Left lobe of liver (tissue), 2 donors: ENCODE data around the gene MGST1. TPM values are rescaled to one million over a fixed set of nuclear protein-coding genes. Genes with fewer than 3 reads are reported as not detected.

Experiments
- ATAC-seq: fragments of 200-7000 bp; cut with Tn5 transposase; one replicate; pipeline ENCODE4 v1.9.1; 2020; ENCODE audit warnings: mild to moderate bottlenecking, moderate library complexity
- DNase-seq: peaks from one replicate; pipeline ENCODE4 v3.0.0-alpha.2; 2020; ENCODE audit warnings: low spot score
- total RNA-seq: library from RNA; stranded (reverse); gene quantifications from one replicate; pipeline ENCODE4 v1.2.1, GENCODE V29; 2021
- donor health status: DM: no; HTN: no; CAD: no; lungs with moderate emphysema.
- donor health status: DM: no; HTN: yes; CAD: no.

The MGST1 gene
- total RNA-seq = 1,460 TPM

GRCh38 chr12:16347391-16348298 lies at the start of gene MGST1:
Gene MGST1 (plus strand): TSS chr12:16347645. CDS start chr12:16354253, 6,608 bp downstream.
- DNase-seq (peak; percentile 94), ATAC-seq (peak; percentile 86)

GRCh38 chr12:16299403-16299802 lies 48.0 kb upstream of the MGST1 start:
- DNase-seq (no peak), ATAC-seq (no peak)

- DNase-seq (no peak), ATAC-seq (no peak)
Observed at GRCh38 chr12:16300122-16300521, 47.3 kb upstream of the MGST1 start.

GRCh38 chr12:16300736-16301135 lies 46.7 kb upstream of the MGST1 start:
- no peak for DNase-seq
- no peak for ATAC-seq

- no peak for ATAC-seq
- DNase-seq = no peak
Observed at GRCh38 chr12:16303939-16304338, 43.5 kb upstream of the MGST1 start.

- no peak for DNase-seq
- no peak for ATAC-seq
Observed at GRCh38 chr12:16307856-16308475, 39.5 kb upstream of the MGST1 start.

- DNase-seq (no peak), ATAC-seq (peak; percentile 51)
Observed at GRCh38 chr12:16310934-16311333, 36.5 kb upstream of the MGST1 start.

- DNase-seq (no peak), ATAC-seq (no peak)
Observed at GRCh38 chr12:16323010-16323409, 24.4 kb upstream of the MGST1 start.

GRCh38 chr12:16323638-16324037 lies 23.8 kb upstream of the MGST1 start:
- ATAC-seq (no peak), DNase-seq (no peak)

GRCh38 chr12:16324272-16324671 lies 23.2 kb upstream of the MGST1 start:
- DNase-seq (no peak), ATAC-seq (peak; percentile 64)

- DNase-seq (no peak), ATAC-seq (no peak)
Observed at GRCh38 chr12:16324772-16325171, 22.7 kb upstream of the MGST1 start.

- no peak for DNase-seq
- no peak for ATAC-seq
Observed at GRCh38 chr12:16325426-16325825, 22.0 kb upstream of the MGST1 start.

GRCh38 chr12:16327963-16328362 lies 19.5 kb upstream of the MGST1 start:
- no peak for DNase-seq
- no peak for ATAC-seq

GRCh38 chr12:16329594-16329993 lies 17.9 kb upstream of the MGST1 start:
- DNase-seq (no peak), ATAC-seq (peak; percentile 13)

GRCh38 chr12:16330560-16330959 lies 16.9 kb upstream of the MGST1 start:
- ATAC-seq = peak; percentile 69
- no peak for DNase-seq

GRCh38 chr12:16331998-16332397 lies 15.4 kb upstream of the MGST1 start:
- ATAC-seq = no peak
- no peak for DNase-seq

- DNase-seq = no peak
- no peak for ATAC-seq
Observed at GRCh38 chr12:16335838-16336237, 11.6 kb upstream of the MGST1 start.

- no peak for DNase-seq
- no peak for ATAC-seq
Observed at GRCh38 chr12:16344269-16344668, 3.2 kb upstream of the MGST1 start.

GRCh38 chr12:16345105-16345504 lies 2.3 kb upstream of the MGST1 start:
- DNase-seq (no peak), ATAC-seq (no peak)

GRCh38 chr12:16346958-16347357 lies 487 bp upstream of the MGST1 start:
- ATAC-seq (peak; percentile 39), DNase-seq (peak; percentile 54)

GRCh38 chr12:16348435-16349130 lies 1.1 kb downstream of the MGST1 start:
- no peak for DNase-seq
- ATAC-seq = peak; percentile 26

- ATAC-seq (peak; percentile 38), DNase-seq (peak; percentile 90)
Observed at GRCh38 chr12:16349131-16349460, 1.7 kb downstream of the MGST1 start.
